Right atrium auricular region (tissue), 2 donors: ENCODE measurements around the gene SAXO1. TPM values are rescaled to one million over a fixed set of nuclear protein-coding genes. Genes with fewer than 3 reads are reported as not detected.
A peak's percentile ranks its signal among the peaks of the same experiment; 100 is the strongest.
"Not testable (repeated sequence)": the region's sequence is repeated elsewhere in the genome, so short reads cannot be mapped to it uniquely, and the experiment has no call there.

Source experiments
- DNase-seq: peaks from one replicate; pipeline ENCODE4 v3.0.0-alpha.2; 2019; ENCODE audit warnings: low spot score
- H3K27ac ChIP-seq, 2 donors: fragments of 200-600 bp; sonication (generic); 1 replicate in 1 of 2; 2 replicates in 1 of 2; pipeline ENCODE4 v1.5.1; 2016 to 2019
- H3K27me3 ChIP-seq, 2 donors: fragments of 200-600 bp; sonication (generic); one replicate each; pipeline versions ENCODE4 v1.5.1 to v1.6.0; 2017 to 2019
- H3K36me3 ChIP-seq: fragments of 200-600 bp; sonication (generic); one replicate; pipeline ENCODE4 v1.5.1; 2016
- H3K4me1 ChIP-seq, 2 donors: fragments of 200-600 bp; sonication (generic); one replicate each; pipeline versions ENCODE4 v1.5.1 to v1.6.0; 2017 to 2019
- H3K4me3 ChIP-seq, 2 donors: fragments of 200-600 bp; sonication (generic); 1 replicate in 1 of 2; 2 replicates in 1 of 2; pipeline ENCODE4 v1.5.1; 2017 to 2019; ENCODE audit warnings: mild to moderate bottlenecking in 1 of 2, moderate library complexity in 1 of 2
- H3K9me3 ChIP-seq, 2 donors: fragments of 200-600 bp; sonication (generic); one replicate each; pipeline ENCODE4 v1.5.1; 2019
- total RNA-seq, 2 donors: library from RNA; depleted of rRNA; stranded (reverse); fragments of >200 nt; gene quantifications; one replicate each; pipeline ENCODE4 v1.1.0, GENCODE V29; 2016
- TF ChIP-seq, protein P1 (sequence below), 2 donors: fragments of 200-600 bp; sonication (generic); IDR thresholded peaks; one replicate each; pipeline ENCODE4 v1.5.1; 2019; ENCODE audit warnings: antibody characterized with exemption in 2 of 2

The SAXO1 gene
- total RNA-seq, 2 donors from 2014 or later = not detected

- Histone ChIP-seq H3K4me3 (no peak overlapping the region), H3K27me3 (no peaks in the 10 kb centered on the region), H3K4me1 (no peaks in the 10 kb centered on the region), H3K36me3 (no peaks in the 10 kb centered on the region), H3K27ac (no peak overlapping the region), H3K9me3 (no peaks in the 10 kb centered on the region)
- DNase-seq = no peak
- TF ChIP-seq, protein P1, sequence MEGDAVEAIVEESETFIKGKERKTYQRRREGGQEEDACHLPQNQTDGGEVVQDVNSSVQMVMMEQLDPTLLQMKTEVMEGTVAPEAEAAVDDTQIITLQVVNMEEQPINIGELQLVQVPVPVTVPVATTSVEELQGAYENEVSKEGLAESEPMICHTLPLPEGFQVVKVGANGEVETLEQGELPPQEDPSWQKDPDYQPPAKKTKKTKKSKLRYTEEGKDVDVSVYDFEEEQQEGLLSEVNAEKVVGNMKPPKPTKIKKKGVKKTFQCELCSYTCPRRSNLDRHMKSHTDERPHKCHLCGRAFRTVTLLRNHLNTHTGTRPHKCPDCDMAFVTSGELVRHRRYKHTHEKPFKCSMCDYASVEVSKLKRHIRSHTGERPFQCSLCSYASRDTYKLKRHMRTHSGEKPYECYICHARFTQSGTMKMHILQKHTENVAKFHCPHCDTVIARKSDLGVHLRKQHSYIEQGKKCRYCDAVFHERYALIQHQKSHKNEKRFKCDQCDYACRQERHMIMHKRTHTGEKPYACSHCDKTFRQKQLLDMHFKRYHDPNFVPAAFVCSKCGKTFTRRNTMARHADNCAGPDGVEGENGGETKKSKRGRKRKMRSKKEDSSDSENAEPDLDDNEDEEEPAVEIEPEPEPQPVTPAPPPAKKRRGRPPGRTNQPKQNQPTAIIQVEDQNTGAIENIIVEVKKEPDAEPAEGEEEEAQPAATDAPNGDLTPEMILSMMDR (IDR thresholded peaks at IDR 0.05) = peak; percentile 58 to 84
These were observed 4.1 kb downstream of the SAXO1 start for GRCh38 chr9:19028835-19029451.

- no peak overlapping the region for H3K27ac ChIP-seq
- no peaks in the 10 kb centered on the region for H3K27me3 ChIP-seq
- no peaks in the 10 kb centered on the region for H3K36me3 ChIP-seq
- H3K9me3 ChIP-seq = no peaks in the 10 kb centered on the region
- TF ChIP-seq, protein P1 (IDR thresholded peaks at IDR 0.05) = no peak
- no peak for DNase-seq
- no peak overlapping the region for H3K4me3 ChIP-seq
- H3K4me1 ChIP-seq = no peaks in the 10 kb centered on the region
These were observed 5.2 kb downstream of the SAXO1 start for GRCh38 chr9:19027825-19028224.

DNA sequence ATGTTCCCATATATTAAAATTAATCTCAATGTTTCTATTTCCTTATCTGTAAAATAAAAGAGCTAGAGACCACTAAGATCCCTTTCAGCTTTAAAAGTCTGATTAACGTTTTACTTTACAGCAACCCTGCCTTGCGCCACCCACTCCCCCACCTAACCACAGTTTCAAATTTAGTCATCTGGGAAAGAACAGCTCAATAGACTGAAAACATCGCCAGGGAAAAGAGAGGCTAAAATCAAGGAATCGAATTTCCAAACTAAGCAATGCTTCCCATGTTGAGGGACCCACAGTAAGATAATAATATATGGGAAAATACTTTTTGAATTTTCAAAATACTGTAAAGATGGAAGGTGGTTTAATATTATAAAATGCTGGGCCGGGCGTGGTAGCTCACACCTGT lies 6.6 kb downstream of the SAXO1 start:
- Histone ChIP-seq H3K27me3 (no peaks in the 10 kb centered on the region), H3K9me3 (no peaks in the 10 kb centered on the region), H3K27ac (no peak overlapping the region), H3K4me1 (no peaks in the 10 kb centered on the region), H3K4me3 (no peak overlapping the region), H3K36me3 (no peaks in the 10 kb centered on the region)
- no peak for DNase-seq
- TF ChIP-seq, protein P1 (IDR thresholded peaks at IDR 0.05) = no peak

DNA sequence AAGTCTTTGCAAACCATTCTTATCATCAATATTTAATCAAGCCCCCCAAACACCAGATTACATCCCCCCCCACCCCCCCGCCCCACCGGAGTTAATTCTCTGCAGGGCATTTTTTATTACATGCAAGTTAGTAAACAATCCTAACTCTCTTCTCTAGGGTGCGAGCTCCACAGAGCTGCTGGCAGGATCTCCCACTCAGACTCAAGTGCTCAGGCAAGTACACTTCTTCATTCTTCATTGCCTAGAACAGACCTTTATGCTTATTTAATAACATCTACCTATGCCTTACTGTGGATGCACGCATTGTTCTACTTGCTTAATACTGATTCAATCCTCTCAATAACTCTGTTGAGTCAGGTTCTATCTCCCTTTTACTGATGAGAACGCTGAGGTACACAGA lies 9.9 kb downstream of the SAXO1 start:
- H3K4me1 ChIP-seq = no peaks in the 10 kb centered on the region
- H3K4me3 ChIP-seq = no peak overlapping the region
- TF ChIP-seq, protein P1 (IDR thresholded peaks at IDR 0.05) = no peak
- no peak for DNase-seq
- H3K27ac ChIP-seq = no peak overlapping the region
- H3K36me3 ChIP-seq = no peaks in the 10 kb centered on the region
- no peaks in the 10 kb centered on the region for H3K9me3 ChIP-seq
- H3K27me3 ChIP-seq = no peaks in the 10 kb centered on the region

- Histone ChIP-seq H3K4me3 (no peak overlapping the region), H3K36me3 (no peaks in the 10 kb centered on the region), H3K9me3 (no peaks in the 10 kb centered on the region), H3K27me3 (no peaks in the 10 kb centered on the region), H3K4me1 (no peaks in the 10 kb centered on the region), H3K27ac (no peak overlapping the region)
- DNase-seq = no peak
- TF ChIP-seq, protein P1 (IDR thresholded peaks at IDR 0.05) = no peak
These were observed 10.8 kb downstream of the SAXO1 start for GRCh38 chr9:19022206-19022605.

GRCh38 chr9:19021649-19022048 lies 11.4 kb downstream of the SAXO1 start:
- not testable (repeated sequence) for DNase-seq, H3K36me3 ChIP-seq, H3K4me3 ChIP-seq, H3K4me1 ChIP-seq, H3K27ac ChIP-seq, H3K27me3 ChIP-seq, H3K9me3 ChIP-seq
